Thyroid gland (tissue), 4 donors: ENCODE measurements around the gene SPATC1L. TPM values are rescaled to one million over a fixed set of nuclear protein-coding genes. Genes with fewer than 3 reads are reported as not detected.

Source experiments
- DNase-seq, 2 donors: peaks; one replicate each; pipeline ENCODE4 v3.0.0-alpha.2; 2019
- H3K27ac ChIP-seq, 3 donors: fragments of 200-600 bp; sonication (generic); 1 replicate in 2 of 3; 2 replicates in 1 of 3; pipeline ENCODE4 v1.5.1; 2016 to 2019; ENCODE audit warnings: mild to moderate bottlenecking in 1 of 3, moderate library complexity in 1 of 3
- H3K27me3 ChIP-seq: fragments of 200-600 bp; sonication (generic); one replicate; pipeline ENCODE4 v1.5.1; 2019
- H3K36me3 ChIP-seq, 2 donors: fragments of 200-600 bp; sonication (generic); one replicate each; pipeline ENCODE4 v1.5.1; 2016 to 2019
- H3K4me1 ChIP-seq, 2 donors: fragments of 200-600 bp; sonication (generic); one replicate each; pipeline ENCODE4 v1.5.1; 2017 to 2019
- H3K4me3 ChIP-seq, 3 donors: fragments of 200-600 bp; sonication (generic); replicated peaks in 1 of 3; 1 replicate in 2 of 3; 2 replicates in 1 of 3; pipeline ENCODE4 v1.5.1; 2016; ENCODE audit warnings: mild to moderate bottlenecking in 1 of 3
- H3K9me3 ChIP-seq: fragments of 200-600 bp; sonication (generic); one replicate; pipeline ENCODE4 v1.5.1; 2017
- POLR2A ChIP-seq, 2 donors: fragments of 450-650 bp; IDR thresholded peaks; one replicate each; pipeline ENCODE4 v1.6.1; 2017; ENCODE audit warnings: antibody characterized with exemption in 2 of 2, mild to moderate bottlenecking in 2 of 2, moderate library complexity in 1 of 2
- WGBS, 2 donors: methylation state at CpG; one replicate each; pipeline ENCODE4 v1.1.5; 2017; 5-methylcytosine and 5-hydroxymethylcytosine counted together
- intact Hi-C: fragments of 100-400 bp; cut with DNase I; formaldehyde crosslinking; loops from one replicate; pipeline ENCODE4 v1.15.1; 2023
- total RNA-seq, 4 donors: library from RNA; depleted of rRNA; stranded (reverse); fragments of >200 nt; gene quantifications; one replicate each; pipeline ENCODE4 v1.2.3, GENCODE V29; 2016
- TF ChIP-seq, protein P1 (sequence below), 6 experiments: fragments of 200-600 bp in 3 of 6; fragments of 450-650 bp in 3 of 6; sonication (generic) in 3 of 6; IDR thresholded peaks; one replicate each; pipeline ENCODE4 v1.5.1; 2016 to 2019; ENCODE audit warnings: antibody characterized with exemption in 6 of 6, mild to moderate bottlenecking in 2 of 6, inconsistent platforms in 1 of 6, moderate library complexity in 1 of 6

SPATC1L gene
- total RNA-seq, 4 donors from 2014 or later = 3.5 to 9.0 (median 5.8) TPM

- H3K36me3 ChIP-seq = peaks cover 7 to 20% of the 10 kb centered on the region in 2 donors
- H3K27me3 ChIP-seq = no peaks in the 10 kb centered on the region
- no peak overlapping the region for H3K27ac ChIP-seq
- 84 to 92% methylated on average over 15 to 17 of the region's 29 CpGs for WGBS, 2 donors
- H3K4me3 ChIP-seq = no peak overlapping the region
- TF ChIP-seq POLR2A (IDR thresholded peaks at IDR 0.05) = no peak
- TF ChIP-seq, protein P1, sequence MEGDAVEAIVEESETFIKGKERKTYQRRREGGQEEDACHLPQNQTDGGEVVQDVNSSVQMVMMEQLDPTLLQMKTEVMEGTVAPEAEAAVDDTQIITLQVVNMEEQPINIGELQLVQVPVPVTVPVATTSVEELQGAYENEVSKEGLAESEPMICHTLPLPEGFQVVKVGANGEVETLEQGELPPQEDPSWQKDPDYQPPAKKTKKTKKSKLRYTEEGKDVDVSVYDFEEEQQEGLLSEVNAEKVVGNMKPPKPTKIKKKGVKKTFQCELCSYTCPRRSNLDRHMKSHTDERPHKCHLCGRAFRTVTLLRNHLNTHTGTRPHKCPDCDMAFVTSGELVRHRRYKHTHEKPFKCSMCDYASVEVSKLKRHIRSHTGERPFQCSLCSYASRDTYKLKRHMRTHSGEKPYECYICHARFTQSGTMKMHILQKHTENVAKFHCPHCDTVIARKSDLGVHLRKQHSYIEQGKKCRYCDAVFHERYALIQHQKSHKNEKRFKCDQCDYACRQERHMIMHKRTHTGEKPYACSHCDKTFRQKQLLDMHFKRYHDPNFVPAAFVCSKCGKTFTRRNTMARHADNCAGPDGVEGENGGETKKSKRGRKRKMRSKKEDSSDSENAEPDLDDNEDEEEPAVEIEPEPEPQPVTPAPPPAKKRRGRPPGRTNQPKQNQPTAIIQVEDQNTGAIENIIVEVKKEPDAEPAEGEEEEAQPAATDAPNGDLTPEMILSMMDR (IDR thresholded peaks at IDR 0.05) = no peak
- H3K4me1 ChIP-seq = no peaks in the 10 kb centered on the region
- H3K9me3 ChIP-seq = no peaks in the 10 kb centered on the region
- DNase-seq = peak in 1 of 2 donors; percentile 0
- intact Hi-C loops = no loop called here
These were observed 66.5 kb downstream of the SPATC1L start for GRCh38 chr21:46117586-46118315.

GRCh38 chr21:46116776-46117585 lies 67.3 kb downstream of the SPATC1L start:
- no peak overlapping the region for H3K27ac ChIP-seq
- intact Hi-C loops = no loop called here
- 85 to 91% methylated on average over 6 to 15 of the region's 24 CpGs for WGBS, 2 donors
- peak in 1 of 2 donors; percentile 0 for DNase-seq
- H3K4me1 ChIP-seq = no peaks in the 10 kb centered on the region
- TF ChIP-seq POLR2A (IDR thresholded peaks at IDR 0.05) = no peak
- TF ChIP-seq, protein P1 (IDR thresholded peaks at IDR 0.05) = no peak
- H3K36me3 ChIP-seq = peaks cover 12 to 20% of the 10 kb centered on the region in 2 donors
- no peaks in the 10 kb centered on the region for H3K9me3 ChIP-seq
- H3K27me3 ChIP-seq = no peaks in the 10 kb centered on the region
- no peak overlapping the region for H3K4me3 ChIP-seq

- H3K27me3 ChIP-seq = no peaks in the 10 kb centered on the region
- intact Hi-C loops = no loop called here
- no peak overlapping the region for H3K4me3 ChIP-seq
- WGBS, 2 donors = 90% methylated on average over 7 to 20 of the region's 20 CpGs
- no peaks in the 10 kb centered on the region for H3K9me3 ChIP-seq
- no peaks in the 10 kb centered on the region for H3K4me1 ChIP-seq
- DNase-seq = peak in 1 of 2 donors; percentile 0
- TF ChIP-seq POLR2A (IDR thresholded peaks at IDR 0.05) = no peak
- TF ChIP-seq, protein P1 (IDR thresholded peaks at IDR 0.05) = no peak
- no peak overlapping the region for H3K27ac ChIP-seq
- peaks cover 12 to 17% of the 10 kb centered on the region in 2 donors for H3K36me3 ChIP-seq
These were observed 68.0 kb downstream of the SPATC1L start for GRCh38 chr21:46116189-46116775.

DNA sequence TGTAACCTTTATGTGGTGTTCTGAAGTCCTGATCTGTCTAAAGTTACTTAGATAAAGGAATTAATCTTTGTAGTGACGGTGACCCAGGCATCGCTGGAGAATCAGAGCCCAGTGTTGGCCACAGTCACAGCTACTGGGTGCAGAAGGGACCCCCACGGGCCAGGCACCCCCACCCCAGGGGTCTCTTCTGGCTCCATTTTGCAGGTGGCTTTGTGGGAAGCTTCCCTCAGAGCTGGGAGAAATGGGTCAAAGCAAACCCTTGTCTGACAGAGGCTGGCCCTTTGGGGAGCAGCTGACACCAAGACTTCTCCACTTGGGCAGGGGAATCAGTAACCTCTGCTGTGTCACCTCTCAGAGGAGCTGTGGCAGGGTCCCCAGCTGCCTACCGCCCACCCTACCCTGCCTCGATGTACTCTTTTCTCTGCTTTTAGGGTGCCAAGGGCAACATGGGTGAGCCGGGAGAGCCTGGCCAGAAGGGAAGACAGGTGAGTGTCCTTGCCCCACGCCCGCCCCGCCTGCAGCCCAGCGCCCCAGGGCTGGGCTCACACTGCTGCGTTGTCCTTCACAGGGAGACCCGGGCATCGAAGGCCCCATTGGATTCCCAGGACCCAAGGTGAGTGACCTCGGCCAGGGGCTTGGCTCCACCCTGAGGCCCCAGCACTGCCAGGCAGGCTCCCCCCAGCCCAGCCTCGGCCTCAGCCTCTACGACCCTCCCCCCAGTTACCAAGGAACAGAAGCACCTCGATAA lies 68.6 kb downstream of the SPATC1L start:
- TF ChIP-seq, protein P1 (IDR thresholded peaks at IDR 0.05) = no peak
- no peak for TF ChIP-seq POLR2A (IDR thresholded peaks at IDR 0.05)
- no peak overlapping the region for H3K27ac ChIP-seq
- DNase-seq = peak in 1 of 2 donors; percentile 0
- peaks cover 12% of the 10 kb centered on the region in 2 donors for H3K36me3 ChIP-seq
- no peaks in the 10 kb centered on the region for H3K27me3 ChIP-seq
- H3K9me3 ChIP-seq = no peaks in the 10 kb centered on the region
- intact Hi-C loops = no loop called here
- no peak overlapping the region for H3K4me3 ChIP-seq
- WGBS, 2 donors = 91 to 94% methylated on average over 14 to 15 of the region's 17 CpGs
- no peaks in the 10 kb centered on the region for H3K4me1 ChIP-seq
